HG03108 (cell line): ENCODE measurements around the gene TRPV6.
A peak's percentile ranks its signal among the peaks of the same experiment; 100 is the strongest.

Experiments used
- ATAC-seq: cut with Tn5 transposase; IDR thresholded peaks from one replicate; pipeline ENCODE4 v1.9.1; 2021; ENCODE audit warnings: moderate library complexity; ENCODE audit not compliant: unreplicated experiment

Gene TRPV6

GRCh38 chr7:142886866-142887265, 1.3 kb upstream of the TRPV6 start:
- no peak for ATAC-seq

- no peak for ATAC-seq
Observed at GRCh38 chr7:142884286-142884640, 1.3 kb downstream of the TRPV6 start.

DNA sequence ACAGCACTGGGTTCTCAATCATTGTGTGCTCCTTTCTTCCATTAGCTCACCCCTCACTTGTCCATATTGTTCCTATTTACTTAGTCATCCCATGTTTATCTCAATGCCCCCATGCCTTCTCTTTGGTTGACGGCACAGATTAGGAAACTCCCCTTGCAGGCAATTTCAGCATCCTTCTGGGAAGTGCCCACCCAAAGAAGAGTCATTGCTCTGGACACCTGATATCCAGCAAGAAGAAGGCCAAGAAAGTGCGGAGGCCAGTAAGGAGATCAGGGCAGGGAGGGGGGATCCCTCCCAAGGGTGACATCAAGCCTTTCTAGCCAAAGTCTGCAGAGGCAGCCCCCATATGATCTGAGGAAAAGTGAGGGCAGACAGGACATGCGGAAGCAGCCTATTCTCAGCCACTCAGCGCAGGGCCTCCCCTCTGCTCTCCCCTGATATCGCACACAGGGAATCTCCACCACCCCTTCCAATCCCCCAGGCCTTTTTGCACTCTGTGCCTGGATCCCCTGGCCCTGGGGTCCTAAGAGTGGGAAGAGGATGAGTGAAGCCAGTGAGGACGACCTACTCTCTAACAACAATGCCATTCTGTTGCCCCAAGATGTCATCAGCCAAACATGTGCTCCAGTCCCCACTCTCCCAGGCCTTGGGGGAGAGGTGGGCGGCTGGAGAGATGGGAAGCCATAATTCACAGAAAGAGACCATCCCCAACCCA, 1.8 kb downstream of the TRPV6 start:
- no peak for ATAC-seq

DNA sequence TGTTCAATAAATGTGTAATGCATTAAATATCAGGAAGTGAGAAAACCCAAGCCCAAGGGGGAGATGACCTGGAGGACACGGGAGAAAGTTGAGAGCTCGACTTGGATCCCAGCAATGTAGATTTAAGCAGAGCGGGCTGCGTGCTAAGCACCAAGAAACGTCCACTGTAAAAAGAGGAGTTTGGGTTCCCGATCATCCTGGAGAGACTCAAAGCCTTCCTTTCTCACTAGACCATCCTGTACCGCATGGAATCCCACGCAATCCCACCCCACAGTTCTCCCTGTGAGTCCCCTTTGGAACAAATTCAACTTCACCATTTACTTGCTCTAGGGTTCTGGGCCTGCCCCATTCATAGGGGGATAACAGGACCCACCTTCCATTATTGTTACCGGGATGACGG, 2.4 kb downstream of the TRPV6 start:
- ATAC-seq: no peak

DNA sequence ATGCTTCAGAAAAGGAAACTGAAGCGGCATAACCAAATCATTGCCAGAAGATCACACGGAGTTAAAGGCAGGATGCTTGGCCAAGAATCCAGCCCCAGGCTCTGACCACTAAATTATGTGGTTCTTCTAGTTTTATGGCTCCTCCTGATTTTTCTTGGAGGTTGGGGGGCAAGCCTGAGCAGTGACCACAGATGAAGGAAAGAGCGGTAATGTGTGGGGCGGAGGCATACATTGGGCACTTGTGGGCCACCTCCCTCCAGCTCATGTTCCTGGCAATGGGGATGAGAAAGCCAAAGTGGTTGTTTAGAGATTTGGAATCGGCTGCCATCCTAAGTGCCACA, 3.2 kb downstream of the TRPV6 start:
- ATAC-seq: no peak

GRCh38 chr7:142881586-142882337, 3.8 kb downstream of the TRPV6 start:
- no peak for ATAC-seq

GRCh38 chr7:142880876-142881505, 4.6 kb downstream of the TRPV6 start:
- peak; percentile 67 for ATAC-seq

GRCh38 chr7:142879060-142879459, 6.5 kb downstream of the TRPV6 start:
- ATAC-seq: no peak

DNA sequence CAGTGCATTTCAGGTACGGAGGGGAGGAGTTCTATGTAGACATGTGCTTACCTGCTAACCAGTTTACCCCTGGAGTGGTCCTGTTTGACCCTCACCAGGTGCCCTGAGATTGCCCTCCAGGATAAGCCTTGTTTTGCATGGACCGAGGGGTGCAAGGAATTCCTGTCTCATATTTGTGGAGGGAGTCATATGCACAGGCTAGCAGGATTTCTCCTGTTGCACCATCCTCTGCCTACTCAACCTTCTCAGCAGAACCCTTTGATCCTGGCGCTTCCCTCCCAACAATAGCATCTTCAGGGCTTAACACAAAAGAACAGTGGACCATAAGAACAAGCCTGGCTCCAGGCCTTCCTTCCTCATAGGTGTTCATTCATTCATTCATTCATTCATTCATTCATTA, 7.2 kb downstream of the TRPV6 start:
- ATAC-seq: no peak

DNA sequence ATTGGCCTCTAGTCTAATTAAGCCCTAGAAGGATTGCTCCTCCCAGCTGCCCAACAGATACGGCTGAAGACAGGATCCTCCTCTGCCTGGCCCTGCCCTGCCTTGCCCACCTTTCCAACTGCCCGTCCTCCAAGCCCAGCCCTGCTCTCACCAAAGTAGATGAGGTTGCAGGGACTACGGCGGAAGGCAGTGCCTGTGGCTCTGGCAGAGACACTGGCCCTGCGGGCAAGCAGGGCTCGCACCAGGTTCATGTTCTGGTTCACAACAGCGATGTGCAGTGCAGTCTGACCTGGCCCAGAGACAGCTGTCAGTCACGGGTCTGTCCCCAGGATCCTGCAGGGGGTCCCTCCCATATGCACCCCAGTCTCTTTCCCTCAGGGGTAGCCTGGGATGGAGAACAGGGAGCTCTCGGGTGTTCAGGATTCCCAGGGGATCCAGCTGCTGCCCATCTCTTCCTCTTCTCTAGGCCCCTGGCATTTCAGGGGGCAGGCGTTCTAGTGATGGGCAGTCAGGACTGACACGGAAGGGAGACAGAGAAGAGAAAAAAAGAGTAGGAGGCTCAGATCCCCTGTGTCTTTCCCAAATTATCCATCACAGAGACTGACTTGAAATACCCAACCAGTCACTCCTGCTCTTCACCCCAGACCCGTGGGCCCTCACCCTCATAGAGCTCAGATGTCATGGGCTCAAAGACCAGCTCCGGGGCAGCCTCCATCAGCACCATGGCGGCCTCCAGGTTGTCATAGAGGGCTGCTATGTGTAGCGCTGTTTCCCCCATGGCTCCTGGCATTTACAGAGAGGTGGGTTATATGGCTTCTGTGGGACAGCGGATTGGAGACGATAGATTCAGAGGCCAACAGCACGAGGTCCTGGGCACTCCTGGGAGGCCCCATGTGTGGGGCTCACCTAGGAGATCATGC, 8.3 kb downstream of the TRPV6 start:
- ATAC-seq: no peak

DNA sequence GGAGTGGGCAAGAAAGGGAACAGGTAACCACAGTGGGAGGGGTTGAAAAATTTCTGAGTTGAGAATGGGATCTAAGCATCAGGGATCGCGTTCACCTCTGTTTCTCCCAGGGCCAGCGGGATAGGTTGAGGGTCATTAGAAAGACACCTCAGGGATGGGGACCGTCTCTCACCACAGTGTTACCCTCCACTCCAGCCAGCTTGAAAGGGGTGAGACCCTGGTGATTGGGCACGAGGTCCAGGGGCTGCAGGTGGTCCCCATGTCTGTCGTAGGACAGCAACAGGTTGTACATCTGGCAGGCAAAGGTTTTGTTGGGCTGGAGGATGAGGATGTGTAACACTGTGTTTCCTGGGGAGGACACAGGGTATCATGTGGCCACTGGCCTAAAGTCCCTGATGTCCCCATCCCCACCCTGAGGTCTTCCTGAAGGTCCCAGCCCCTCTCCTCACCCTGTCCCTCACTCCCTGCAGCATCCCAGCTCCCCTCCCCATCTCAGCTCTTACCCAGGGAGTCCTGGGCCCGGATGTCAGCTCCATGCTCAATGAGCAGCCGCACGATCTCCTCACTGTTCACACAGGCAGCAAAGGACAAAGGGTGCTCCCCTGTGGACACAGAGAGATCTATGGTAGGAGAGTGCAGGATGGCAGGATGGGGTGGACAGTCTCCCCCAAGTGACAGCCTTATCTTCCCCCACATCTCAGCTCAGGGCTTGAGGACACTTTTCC, 9.1 kb downstream of the TRPV6 start:
- no peak for ATAC-seq

GRCh38 chr7:142875456-142875855, 10.1 kb downstream of the TRPV6 start:
- no peak for ATAC-seq

GRCh38 chr7:142874837-142875236, 10.7 kb downstream of the TRPV6 start:
- no peak for ATAC-seq

DNA sequence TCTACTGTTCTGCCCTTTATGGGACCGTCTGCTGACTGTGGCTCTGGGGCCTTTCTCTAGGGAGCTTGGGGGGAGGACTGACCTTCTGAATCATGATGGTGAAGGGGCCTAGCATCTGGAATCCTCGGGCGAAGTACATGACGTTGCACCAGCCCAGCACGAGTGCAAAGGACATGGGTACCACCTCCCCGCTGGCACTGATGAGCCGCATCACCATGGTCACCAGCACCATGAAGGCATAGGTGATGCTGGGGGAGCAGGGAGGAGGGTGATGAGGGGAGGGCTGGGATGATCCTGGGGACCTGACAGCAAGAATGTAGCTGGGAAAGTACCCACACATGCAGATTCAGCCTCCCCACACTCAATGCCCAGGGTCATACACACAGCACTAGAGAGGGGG, 11.1 kb downstream of the TRPV6 start:
- ATAC-seq: no peak

DNA sequence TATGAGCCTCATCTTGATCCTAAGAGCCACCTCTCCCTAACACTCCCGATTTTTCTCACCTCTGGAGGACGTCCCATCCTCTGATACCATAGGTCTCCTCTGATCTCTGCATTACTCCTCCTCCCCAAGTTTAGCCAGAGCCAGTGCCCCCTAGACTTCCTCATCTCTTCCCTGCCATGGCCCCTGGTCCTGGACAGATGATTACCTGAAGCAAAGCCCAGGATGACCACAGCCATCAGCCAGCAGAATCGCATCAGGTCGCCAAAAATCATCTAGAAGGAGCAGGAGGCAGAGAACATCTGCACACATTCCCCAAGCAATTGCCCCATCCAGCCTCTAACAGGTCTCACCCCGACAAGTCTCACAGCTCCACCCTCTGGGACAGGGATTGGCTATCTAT, 11.7 kb downstream of the TRPV6 start:
- ATAC-seq: no peak

GRCh38 chr7:142873281-142873784, 12.2 kb downstream of the TRPV6 start:
- ATAC-seq: no peak

- ATAC-seq: no peak
Observed at GRCh38 chr7:142872106-142872675, 13.4 kb downstream of the TRPV6 start.

DNA sequence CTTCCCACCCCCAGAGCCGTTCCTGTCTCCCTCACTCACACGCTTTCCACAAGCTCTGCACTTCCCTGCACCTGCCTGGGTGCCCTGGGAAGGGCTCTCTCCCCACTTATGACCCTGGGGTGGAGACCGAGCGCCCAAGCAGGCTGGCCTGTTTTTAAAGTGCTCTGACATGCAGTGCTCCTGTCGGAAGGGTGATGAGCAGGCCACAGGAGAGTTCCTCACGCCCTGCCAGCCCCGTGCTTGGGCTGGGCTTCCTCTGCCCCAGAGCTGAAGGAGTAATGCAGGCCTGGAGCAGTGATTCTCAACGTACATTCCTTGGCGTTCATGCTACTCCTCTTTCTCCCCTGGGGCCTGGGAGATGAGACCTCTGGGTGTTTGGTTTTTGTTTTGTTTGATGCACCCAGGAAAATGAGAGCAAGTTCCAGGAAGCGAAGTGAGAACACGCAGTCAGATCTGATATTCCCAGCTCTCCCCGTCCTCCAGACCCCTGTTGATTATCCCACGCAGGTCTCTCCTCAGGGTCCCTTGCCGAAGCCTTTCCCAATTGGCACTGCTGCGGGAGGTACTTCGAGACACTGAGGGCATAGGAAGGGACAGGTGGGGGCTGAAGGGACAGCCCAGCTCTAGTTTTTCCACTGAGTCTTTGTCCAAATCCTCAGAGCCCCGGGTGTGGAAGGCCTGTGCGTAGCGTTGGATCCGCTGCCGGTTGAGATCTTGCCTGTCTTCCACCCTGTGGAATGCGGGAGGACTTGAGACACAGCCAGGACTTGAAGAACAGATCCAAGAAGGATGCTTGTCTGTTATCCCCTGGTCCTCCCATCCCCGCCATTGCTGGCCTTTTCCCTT, 14.1 kb downstream of the TRPV6 start:
- ATAC-seq: no peak

- ATAC-seq: no peak
Observed at GRCh38 chr7:142870566-142871259, 14.8 kb downstream of the TRPV6 start.
